GM12864 (cell line): ENCODE data around the gene CHD6.
A peak's percentile ranks its signal among the peaks of the same experiment; 100 is the strongest.

Experiments used
- DNase-seq: peaks from one replicate; pipeline ENCODE4 v3.0.0-alpha.2; 2011; ENCODE audit warnings: low read depth
- H3K4me3 ChIP-seq: 2 replicates; pipeline ENCODE4 v1.5.1; 2011; ENCODE audit warnings: mild to moderate bottlenecking, low read depth, low read length, control low read depth
- CTCF ChIP-seq: IDR thresholded peaks from 2 replicates; pipeline ENCODE4 v1.5.1; 2011; ENCODE audit warnings: low read depth, mild to moderate bottlenecking, moderate library complexity, low read length, control low read depth, inconsistent platforms; ENCODE audit errors: missing control alignments

The CHD6 gene

GRCh38 chr20:41617902-41618806 lies at the start of gene CHD6:
CHD6 (minus strand) TSS chr20:41618377; CDS start chr20:41551337, 67,040 bp downstream.
- peak within 1 kb of the TSS; percentile 62 for H3K4me3 ChIP-seq
- peak; percentile 98 for DNase-seq
- TF ChIP-seq CTCF, result no peak

GRCh38 chr20:41664584-41664983 lies 46.4 kb upstream of the CHD6 start:
- DNase-seq, result peak; percentile 76
- peak overlapping the region; percentile 52 for H3K4me3 ChIP-seq
- TF ChIP-seq CTCF, result no peak

GRCh38 chr20:41657655-41658054 lies 39.5 kb upstream of the CHD6 start:
- H3K4me3 ChIP-seq, result no peak overlapping the region
- DNase-seq, result no peak
- no peak for TF ChIP-seq CTCF

GRCh38 chr20:41655962-41656618 lies 37.9 kb upstream of the CHD6 start:
- no peak for TF ChIP-seq CTCF
- no peak for DNase-seq

GRCh38 chr20:41654884-41655283 lies 36.7 kb upstream of the CHD6 start:
- no peak overlapping the region for H3K4me3 ChIP-seq
- no peak for TF ChIP-seq CTCF
- DNase-seq, result no peak

More at GRCh38 chr20:41655962-41656618, 37.9 kb upstream of the CHD6 start:
- H3K4me3 ChIP-seq, result no peak overlapping the region

- no peak for DNase-seq
- no peak for TF ChIP-seq CTCF
- no peak overlapping the region for H3K4me3 ChIP-seq
These were observed 36.1 kb upstream of the CHD6 start for GRCh38 chr20:41654292-41654691.
